SK-N-SH (cell line): ENCODE measurements around the gene AP3D1. TPM values are rescaled to one million over a fixed set of nuclear protein-coding genes. Genes with fewer than 3 reads are reported as not detected.

ENCODE experiments used
- CTCF ChIA-PET: fragments of 300-600, 350-600 bp; formaldehyde crosslinking; extraction: SDS; loops from one replicate; lab custom pipeline; 2021; lab: Yijun Ruan, JAX
- POLR2A ChIA-PET: fragments of 350-600 bp; sonication (Branson Sonifier 250); formaldehyde crosslinking; extraction: SDS; loops from one replicate; lab custom pipeline; 2020; ENCODE audit warnings: antibody characterized with exemption, inconsistent platforms; lab: Yijun Ruan, JAX
- DNase-seq: peaks from one replicate; pipeline ENCODE4 v3.0.0; 2012
- H2AFZ ChIP-seq: fragments of 200-600 bp; sonication (generic); 2 replicates; pipeline ENCODE4 v1.8.1; 2016; ENCODE audit warnings: antibody characterized with exemption, mild to moderate bottlenecking, low read depth
- H3F3A ChIP-seq: fragments of 200-600 bp; sonication (generic); replicated peaks from 2 replicates; pipeline ENCODE3; 2016; ENCODE audit warnings: antibody characterized with exemption, mild to moderate bottlenecking; ENCODE audit not compliant: insufficient read depth
- H3K27ac ChIP-seq, 2 experiments: fragments of 200-500 bp in 1 of 2; fragments of 200-600 bp in 1 of 2; sonication (Bioruptor generic) in 1 of 2; sonication (generic), shearing (Covaris generic) in 1 of 2; 2 replicates each; pipeline versions ENCODE4 v1.5.1 to v1.6.1; 2014 to 2016; ENCODE audit warnings: low read depth in 2 of 2, inconsistent platforms in 1 of 2, low read length in 1 of 2, mild to moderate bottlenecking in 1 of 2, mixed read lengths in 1 of 2
- H3K27me3 ChIP-seq: fragments of 200-600 bp; sonication (generic), shearing (Covaris generic); 2 replicates; pipeline ENCODE4 v1.6.1; 2016; ENCODE audit warnings: mixed run types; ENCODE audit not compliant: insufficient read depth
- H3K36me3 ChIP-seq, 2 experiments: fragments of 200-500 bp in 1 of 2; fragments of 200-600 bp in 1 of 2; sonication (Bioruptor generic) in 1 of 2; sonication (generic) in 1 of 2; replicated peaks in 1 of 2; 2 replicates each; pipeline versions ENCODE3 to v1.5.1; 2014 to 2016; ENCODE audit warnings: low read length in 1 of 2, mild to moderate bottlenecking in 1 of 2; ENCODE audit not compliant: insufficient read depth in 2 of 2, control insufficient read depth in 1 of 2
- H3K4me1 ChIP-seq, 2 experiments: fragments of 200-500 bp in 1 of 2; fragments of 200-600 bp in 1 of 2; sonication (Bioruptor generic) in 1 of 2; sonication (generic), shearing (Covaris generic) in 1 of 2; 2 replicates each; pipeline versions ENCODE4 v1.5.1 to v1.6.1; 2014 to 2016; ENCODE audit warnings: low read depth in 1 of 2, low read length in 1 of 2, mixed run types in 1 of 2; ENCODE audit not compliant: insufficient read depth in 2 of 2, control insufficient read depth in 1 of 2
- H3K4me2 ChIP-seq: fragments of 200-600 bp; sonication (generic), shearing (Covaris generic); 2 replicates; pipeline ENCODE4 v1.6.1; 2017; ENCODE audit warnings: mixed run types
- H3K4me3 ChIP-seq, 2 experiments: fragments of 200-500 bp in 1 of 2; fragments of 200-600 bp in 1 of 2; sonication (Bioruptor generic) in 1 of 2; sonication (generic), shearing (Covaris generic) in 1 of 2; 2 replicates each; pipeline versions ENCODE4 v1.5.1 to v1.8.1; 2014 to 2016; ENCODE audit warnings: low read depth in 2 of 2, inconsistent platforms in 1 of 2, low read length in 1 of 2, mild to moderate bottlenecking in 1 of 2, mixed read lengths in 1 of 2, moderate library complexity in 1 of 2
- H3K79me2 ChIP-seq: fragments of 200-600 bp; sonication (generic); 2 replicates; pipeline ENCODE4 v1.8.1; 2017; ENCODE audit warnings: mild to moderate bottlenecking; ENCODE audit not compliant: insufficient read depth
- H3K9ac ChIP-seq: fragments of 200-600 bp; sonication (generic); 2 replicates; pipeline ENCODE4 v1.6.1; 2017; ENCODE audit warnings: mixed run types
- H3K9me2 ChIP-seq: fragments of 200-600 bp; sonication (generic); 2 replicates; pipeline ENCODE4 v1.6.1; 2017; ENCODE audit warnings: mixed run types
- H3K9me3 ChIP-seq: fragments of 200-600 bp; sonication (generic); 2 replicates; pipeline ENCODE4 v1.6.1; 2017; ENCODE audit warnings: mixed run types, mild to moderate bottlenecking, moderate library complexity
- H4K20me1 ChIP-seq: fragments of 200-600 bp; sonication (generic); 2 replicates; pipeline ENCODE4 v1.6.1; 2017; ENCODE audit warnings: mild to moderate bottlenecking, mixed run types; ENCODE audit not compliant: insufficient read depth
- ELF1 ChIP-seq: IDR thresholded peaks from 2 replicates; pipeline ENCODE4 v1.4.0; 2012
- EP300 ChIP-seq, 2 experiments: IDR thresholded peaks; 2 replicates each; pipeline versions ENCODE4 v1.4.0 to v1.6.1; 2012; ENCODE audit warnings: borderline replicate concordance in 1 of 2, low read depth in 1 of 2, low read length in 1 of 2
- EZH2phosphoT487 ChIP-seq: fragments of 200-600 bp; sonication (generic); IDR thresholded peaks from 2 replicates; pipeline ENCODE4 v1.6.1; 2017; ENCODE audit warnings: low read depth, mixed run types, mild to moderate bottlenecking, antibody characterized with exemption, moderate library complexity, borderline replicate concordance
- FOSL2 ChIP-seq: IDR thresholded peaks from 2 replicates; pipeline ENCODE4 v1.4.0; 2012; ENCODE audit warnings: low read depth, mild to moderate bottlenecking, moderate library complexity, borderline replicate concordance
- FOXJ3 ChIP-seq: sonication (generic); formaldehyde crosslinking; IDR thresholded peaks from 2 replicates; pipeline ENCODE4 v1.5.1; 2020; ENCODE audit warnings: mild to moderate bottlenecking, missing genetic modification reagents
- JUND ChIP-seq: IDR thresholded peaks from 2 replicates; pipeline ENCODE4 v1.4.0; 2012
- MEF2A ChIP-seq: IDR thresholded peaks from 2 replicates; pipeline ENCODE4 v1.4.0; 2012; ENCODE audit warnings: low read depth, borderline replicate concordance
- NFIC ChIP-seq: IDR thresholded peaks from 2 replicates; pipeline ENCODE4 v1.4.0; 2012; ENCODE audit warnings: borderline replicate concordance
- NRF1 ChIP-seq: IDR thresholded peaks from 2 replicates; pipeline ENCODE4 v1.6.1; 2012; ENCODE audit warnings: low read depth, mild to moderate bottlenecking, low read length
- RAD21 ChIP-seq: IDR thresholded peaks from 2 replicates; pipeline ENCODE4 v1.6.1; 2012; ENCODE audit warnings: mild to moderate bottlenecking, low read length
- RCOR1 ChIP-seq: fragments of 150-350 bp; IDR thresholded peaks from 2 replicates; pipeline ENCODE4 v1.6.1; 2017; ENCODE audit warnings: antibody characterized with exemption, low read length
- RFX5 ChIP-seq: IDR thresholded peaks from 2 replicates; pipeline ENCODE4 v1.6.1; 2012; ENCODE audit warnings: mild to moderate bottlenecking, improper control_type of control experiment, low read length
- SIN3A ChIP-seq: IDR thresholded peaks from 2 replicates; pipeline ENCODE4 v1.6.1; 2012; ENCODE audit warnings: low read depth, mild to moderate bottlenecking, low read length, moderate library complexity, borderline replicate concordance
- SMC3 ChIP-seq: IDR thresholded peaks from 2 replicates; pipeline ENCODE4 v1.6.1; 2012; ENCODE audit warnings: low read depth, low read length, improper control_type of control experiment
- TCF12 ChIP-seq: IDR thresholded peaks from 2 replicates; pipeline ENCODE4 v1.4.0; 2012
- WGBS: methylation state at CpG from one replicate; pipeline ENCODE4 v1.1.6; 2017; ENCODE audit warnings: low lambda C conversion rate; 5-methylcytosine and 5-hydroxymethylcytosine counted together
- polyA plus RNA-seq, 3 experiments: library from polyadenylated mRNA; depleted of rRNA; stranded (reverse); fragments of >200 nt; gene quantifications; 2 replicates each; pipeline ENCODE4 v1.2.3, GENCODE V29; 2012
- TF ChIP-seq, protein P1 (sequence below): fragments of 200-600 bp; sonication (generic); IDR thresholded peaks from 2 replicates; pipeline ENCODE4 v1.6.1; 2017; ENCODE audit warnings: antibody characterized with exemption, mild to moderate bottlenecking, moderate library complexity
- TF ChIP-seq, protein P2 (sequence below): IDR thresholded peaks from 2 replicates; pipeline ENCODE4 v1.6.1; 2012; ENCODE audit warnings: mild to moderate bottlenecking, low read depth, low read length, moderate library complexity
- TF ChIP-seq, protein P3 (sequence below): fragments of 150-350 bp; IDR thresholded peaks from 2 replicates; pipeline ENCODE4 v1.6.1; 2017; ENCODE audit warnings: antibody characterized with exemption, low read length, low read depth, borderline replicate concordance

AP3D1 gene
- polyA plus RNA-seq, 1 of the 3 experiments (the other 2 are of a cell fraction), result 127 TPM

DNA sequence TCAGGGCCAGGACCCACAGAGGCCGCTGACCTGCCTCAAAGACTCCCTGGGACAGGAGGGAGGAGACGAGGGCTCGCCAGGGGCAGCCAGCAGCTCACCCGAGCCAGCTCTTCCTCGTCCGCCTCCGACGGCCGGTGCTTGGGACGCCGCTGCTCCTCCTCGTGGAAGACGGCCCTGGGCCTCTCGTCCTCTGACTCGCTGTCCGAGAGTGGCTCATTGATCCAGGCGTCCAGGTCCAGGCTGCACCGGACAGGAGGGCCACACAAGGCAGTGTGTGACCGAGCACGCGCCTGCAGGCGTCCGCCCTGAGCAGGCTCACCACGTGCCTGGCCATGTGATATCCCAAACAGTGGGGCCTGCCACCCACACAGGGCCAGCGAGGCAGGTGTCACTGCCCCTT is 34.9 kb downstream of the AP3D1 start:
- Histone ChIP-seq H2AFZ (no peak overlapping the region), H3K36me3 (peaks cover 9 to 91% of the 10 kb centered on the region in 2 experiments)
- WGBS, result 95% methylated on average over 23 of the region's 25 CpGs

DNA sequence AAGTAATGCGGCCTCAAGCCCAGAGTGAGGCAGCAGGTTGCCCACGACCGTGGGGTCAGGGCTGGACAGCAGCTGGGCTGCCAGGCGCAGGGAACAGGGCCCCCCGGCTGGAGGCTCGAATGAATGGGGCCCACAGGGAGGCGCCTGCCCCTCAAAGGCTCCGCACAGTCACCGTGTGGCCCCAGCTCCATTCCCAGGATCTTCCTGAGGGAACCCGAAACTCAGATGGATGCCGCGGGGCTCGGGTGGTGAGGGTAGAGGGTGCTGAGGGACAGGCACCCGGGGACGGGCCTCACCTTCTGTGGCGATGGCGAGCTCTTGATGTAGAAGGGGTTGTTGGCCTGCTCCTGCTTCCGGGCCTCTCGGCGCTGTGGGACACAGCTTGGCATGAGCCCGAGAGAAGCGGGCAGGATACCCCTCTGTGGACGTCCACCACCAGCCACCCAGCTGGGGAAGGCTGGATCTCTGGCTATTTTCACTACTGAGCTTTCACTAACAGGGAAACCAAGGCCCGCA is 35.4 kb downstream of the AP3D1 start:
- H4K20me1 ChIP-seq, result no peaks in the 10 kb centered on the region; the same call in 1 of the 2 replicates
- H3K36me3 ChIP-seq, result peaks cover 9 to 91% of the 10 kb centered on the region in 2 experiments
- no peak for TF ChIP-seq NRF1
- TF ChIP-seq, protein P1, sequence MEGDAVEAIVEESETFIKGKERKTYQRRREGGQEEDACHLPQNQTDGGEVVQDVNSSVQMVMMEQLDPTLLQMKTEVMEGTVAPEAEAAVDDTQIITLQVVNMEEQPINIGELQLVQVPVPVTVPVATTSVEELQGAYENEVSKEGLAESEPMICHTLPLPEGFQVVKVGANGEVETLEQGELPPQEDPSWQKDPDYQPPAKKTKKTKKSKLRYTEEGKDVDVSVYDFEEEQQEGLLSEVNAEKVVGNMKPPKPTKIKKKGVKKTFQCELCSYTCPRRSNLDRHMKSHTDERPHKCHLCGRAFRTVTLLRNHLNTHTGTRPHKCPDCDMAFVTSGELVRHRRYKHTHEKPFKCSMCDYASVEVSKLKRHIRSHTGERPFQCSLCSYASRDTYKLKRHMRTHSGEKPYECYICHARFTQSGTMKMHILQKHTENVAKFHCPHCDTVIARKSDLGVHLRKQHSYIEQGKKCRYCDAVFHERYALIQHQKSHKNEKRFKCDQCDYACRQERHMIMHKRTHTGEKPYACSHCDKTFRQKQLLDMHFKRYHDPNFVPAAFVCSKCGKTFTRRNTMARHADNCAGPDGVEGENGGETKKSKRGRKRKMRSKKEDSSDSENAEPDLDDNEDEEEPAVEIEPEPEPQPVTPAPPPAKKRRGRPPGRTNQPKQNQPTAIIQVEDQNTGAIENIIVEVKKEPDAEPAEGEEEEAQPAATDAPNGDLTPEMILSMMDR, result no peak
- TF ChIP-seq, protein P2, sequence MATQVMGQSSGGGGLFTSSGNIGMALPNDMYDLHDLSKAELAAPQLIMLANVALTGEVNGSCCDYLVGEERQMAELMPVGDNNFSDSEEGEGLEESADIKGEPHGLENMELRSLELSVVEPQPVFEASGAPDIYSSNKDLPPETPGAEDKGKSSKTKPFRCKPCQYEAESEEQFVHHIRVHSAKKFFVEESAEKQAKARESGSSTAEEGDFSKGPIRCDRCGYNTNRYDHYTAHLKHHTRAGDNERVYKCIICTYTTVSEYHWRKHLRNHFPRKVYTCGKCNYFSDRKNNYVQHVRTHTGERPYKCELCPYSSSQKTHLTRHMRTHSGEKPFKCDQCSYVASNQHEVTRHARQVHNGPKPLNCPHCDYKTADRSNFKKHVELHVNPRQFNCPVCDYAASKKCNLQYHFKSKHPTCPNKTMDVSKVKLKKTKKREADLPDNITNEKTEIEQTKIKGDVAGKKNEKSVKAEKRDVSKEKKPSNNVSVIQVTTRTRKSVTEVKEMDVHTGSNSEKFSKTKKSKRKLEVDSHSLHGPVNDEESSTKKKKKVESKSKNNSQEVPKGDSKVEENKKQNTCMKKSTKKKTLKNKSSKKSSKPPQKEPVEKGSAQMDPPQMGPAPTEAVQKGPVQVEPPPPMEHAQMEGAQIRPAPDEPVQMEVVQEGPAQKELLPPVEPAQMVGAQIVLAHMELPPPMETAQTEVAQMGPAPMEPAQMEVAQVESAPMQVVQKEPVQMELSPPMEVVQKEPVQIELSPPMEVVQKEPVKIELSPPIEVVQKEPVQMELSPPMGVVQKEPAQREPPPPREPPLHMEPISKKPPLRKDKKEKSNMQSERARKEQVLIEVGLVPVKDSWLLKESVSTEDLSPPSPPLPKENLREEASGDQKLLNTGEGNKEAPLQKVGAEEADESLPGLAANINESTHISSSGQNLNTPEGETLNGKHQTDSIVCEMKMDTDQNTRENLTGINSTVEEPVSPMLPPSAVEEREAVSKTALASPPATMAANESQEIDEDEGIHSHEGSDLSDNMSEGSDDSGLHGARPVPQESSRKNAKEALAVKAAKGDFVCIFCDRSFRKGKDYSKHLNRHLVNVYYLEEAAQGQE, result no peak
- TF ChIP-seq EZH2phosphoT487, result no peak
- TF ChIP-seq FOXJ3 (CRISPR knock-in tag), result no peak
- TF ChIP-seq SMC3, result no peak
- TF ChIP-seq RAD21, result no peak

More for the DNA sequence above, 34.9 kb downstream of the AP3D1 start:
- Histone ChIP-seq H3K4me3 (no peak overlapping the region), H3K79me2 (peaks cover 6% of the 10 kb centered on the region; the same call in 1 of the 2 replicates), H3K9me2 (no peaks in the 10 kb centered on the region), H3K27ac (no peak overlapping the region), H4K20me1 (no peaks in the 10 kb centered on the region; the same call in none of the 2 replicates), H3K27me3 (no peaks in the 10 kb centered on the region), H3K9me3 (no peaks in the 10 kb centered on the region), H3K4me2 (no peak overlapping the region), H3F3A (no peaks in the 10 kb centered on the region), H3K9ac (no peak overlapping the region), H3K4me1 (no peaks in the 10 kb centered on the region)
- CTCF ChIA-PET, result interaction anchor here (1.7 kb wide), 1 partner anchor 12 kb away, joined by 5 read pairs; no protein-coding TSS in a partner anchor
- DNase-seq, result no peak
- TF ChIP-seq ELF1, result no peak
- no peak for TF ChIP-seq MEF2A
- TF ChIP-seq SIN3A, result no peak
- no peak for TF ChIP-seq JUND
- TF ChIP-seq, protein P2, result no peak
- no peak for TF ChIP-seq FOSL2
- TF ChIP-seq NFIC, result no peak
- TF ChIP-seq TCF12, result no peak
- TF ChIP-seq RFX5, result no peak
- TF ChIP-seq RCOR1, result no peak
- TF ChIP-seq, protein P3, sequence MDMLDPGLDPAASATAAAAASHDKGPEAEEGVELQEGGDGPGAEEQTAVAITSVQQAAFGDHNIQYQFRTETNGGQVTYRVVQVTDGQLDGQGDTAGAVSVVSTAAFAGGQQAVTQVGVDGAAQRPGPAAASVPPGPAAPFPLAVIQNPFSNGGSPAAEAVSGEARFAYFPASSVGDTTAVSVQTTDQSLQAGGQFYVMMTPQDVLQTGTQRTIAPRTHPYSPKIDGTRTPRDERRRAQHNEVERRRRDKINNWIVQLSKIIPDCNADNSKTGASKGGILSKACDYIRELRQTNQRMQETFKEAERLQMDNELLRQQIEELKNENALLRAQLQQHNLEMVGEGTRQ, result no peak
- TF ChIP-seq EP300 (IDR thresholded peaks at IDR 0.05; ENCODE audit: borderline replicate concordance in 1 of 2, low read depth in 1 of 2, low read length in 1 of 2), result no peak
- no peak for TF ChIP-seq SMC3
- no peak for TF ChIP-seq NRF1
- TF ChIP-seq EZH2phosphoT487, result no peak
- POLR2A ChIA-PET, result no interaction called here

More for the DNA sequence above, 35.4 kb downstream of the AP3D1 start:
- Histone ChIP-seq H3K79me2 (0 out of 2 replicates have a peak, but pooled peaks cover 2% of the 10 kb centered on the region), H2AFZ (no peak overlapping the region), H3K4me2 (no peak overlapping the region), H3K27me3 (no peaks in the 10 kb centered on the region), H3K4me1 (no peaks in the 10 kb centered on the region), H3K4me3 (no peak overlapping the region), H3K9ac (no peak overlapping the region), H3K9me2 (no peaks in the 10 kb centered on the region), H3K9me3 (no peaks in the 10 kb centered on the region), H3F3A (no peaks in the 10 kb centered on the region), H3K27ac (no peak overlapping the region)
- 91% methylated on average over 12 of the region's 24 CpGs for WGBS
- POLR2A ChIA-PET, result no interaction called here
- DNase-seq, result no peak
- CTCF ChIA-PET, result no interaction called here
